ENCODE data around the gene PTPRA.

- TF ChIP-seq CTCF (IDR thresholded peaks at IDR 0.05), result no peak
- TF ChIP-seq POLR2A (IDR thresholded peaks at IDR 0.05), result no peak
Measured at GRCh38 chr20:2920473-2920872, 47.2 kb downstream of the PTPRA start.

All from thyroid gland (tissue), 4 donors.